ENCODE data around the gene MICALL2.

MICALL2 gene

GRCh38 chr7:1385809-1386622 is 73.3 kb downstream of the MICALL2 start:
- Histone ChIP-seq H3K4me3 (ENCODE audit: low read depth, low read length) (no peak overlapping the region), H3K9me3 (ENCODE audit: control insufficient read depth, insufficient read depth, low read depth, low read length) (peaks cover under 1% of the 10 kb centered on the region; the same call in 1 of the 2 replicates), H3K27me3 (ENCODE audit: control insufficient read depth, insufficient read depth, low read length) (peaks cover 38% of the 10 kb centered on the region; the same call in 1 of the 2 replicates), H3K36me3 (ENCODE audit: control insufficient read depth, insufficient read depth, low read length) (no peaks in the 10 kb centered on the region), H3K9ac (ENCODE audit: low read length) (no peak overlapping the region), H3K4me1 (ENCODE audit: control insufficient read depth, insufficient read depth, low read length) (no peaks in the 10 kb centered on the region), H3K27ac (ENCODE audit: low read depth, low read length) (no peak overlapping the region)

GRCh38 chr7:1385086-1385808 is 74.0 kb downstream of the MICALL2 start:
- peaks cover 40% of the 10 kb centered on the region for H3K27me3 ChIP-seq (ENCODE audit: control insufficient read depth, insufficient read depth, low read length)
- H3K27ac ChIP-seq (ENCODE audit: low read depth, low read length), result no peak overlapping the region
- no peaks in the 10 kb centered on the region for H3K4me1 ChIP-seq (ENCODE audit: control insufficient read depth, insufficient read depth, low read length)

More at GRCh38 chr7:1385086-1385808, 74.0 kb downstream of the MICALL2 start:
- H3K36me3 ChIP-seq (ENCODE audit: control insufficient read depth, insufficient read depth, low read length), result no peaks in the 10 kb centered on the region
- H3K4me3 ChIP-seq (ENCODE audit: low read depth, low read length), result no peak overlapping the region
- no peak overlapping the region for H3K9ac ChIP-seq (ENCODE audit: low read length)
- no peaks in the 10 kb centered on the region for H3K9me3 ChIP-seq (ENCODE audit: control insufficient read depth, insufficient read depth, low read depth, low read length)

All from HUES6 (cell line).